Keratinocyte (primary cell): Measurements from ENCODE around the gene TTC32.

Source experiments
- CTCF ChIP-seq, 3 experiments: IDR thresholded peaks in 1 of 3; conservative IDR thresholded peaks in 1 of 3; optimal IDR thresholded peaks in 1 of 3; 2 replicates in 2 of 3; 3 replicates in 1 of 3; pipeline versions ENCODE3 to v1.5.1; 2011; ENCODE audit warnings: low read length in 3 of 3, mild to moderate bottlenecking in 3 of 3, moderate library complexity in 2 of 3, control low read depth in 1 of 3, inconsistent platforms in 1 of 3; ENCODE audit not compliant: insufficient read depth in 2 of 3; ENCODE audit errors: extremely low read depth in 1 of 3
- EZH2 ChIP-seq: IDR thresholded peaks from one replicate; pipeline ENCODE4 v1.6.1; 2012; ENCODE audit warnings: inconsistent platforms, mild to moderate bottlenecking, low read length, moderate library complexity

DNA sequence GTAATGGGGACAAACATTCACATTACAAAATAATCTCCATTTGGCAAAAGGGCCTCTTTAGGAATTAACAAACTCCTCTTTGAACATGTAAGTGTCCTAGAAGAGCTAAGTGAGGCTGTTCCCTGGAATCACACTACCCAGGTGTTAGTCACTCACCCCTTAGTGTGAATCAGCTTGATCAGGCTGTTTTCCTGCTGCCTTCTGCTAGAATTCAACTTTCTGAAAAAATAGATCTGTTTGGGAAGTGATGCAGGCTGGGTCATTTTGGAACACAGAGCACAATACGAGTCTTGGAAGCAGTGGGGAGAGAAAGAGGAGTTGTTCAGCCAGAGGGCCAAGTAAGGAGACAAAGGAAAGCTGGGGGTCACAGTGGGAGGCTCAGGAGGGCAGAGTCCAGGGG is 40.0 kb downstream of the TTC32 start:
- TF ChIP-seq EZH2 (no peak), CTCF (optimal IDR thresholded peaks at IDR 0.05 in 1 of 3, IDR thresholded peaks at IDR 0.05 in 1 of 3, conservative IDR thresholded peaks at IDR 0.05 in 1 of 3; ENCODE audit: extremely low read depth in 1 of 3, insufficient read depth in 2 of 3, low read length in 3 of 3) (no peak)
